ENCODE measurements around the gene JMY.

Gene JMY, protein sequence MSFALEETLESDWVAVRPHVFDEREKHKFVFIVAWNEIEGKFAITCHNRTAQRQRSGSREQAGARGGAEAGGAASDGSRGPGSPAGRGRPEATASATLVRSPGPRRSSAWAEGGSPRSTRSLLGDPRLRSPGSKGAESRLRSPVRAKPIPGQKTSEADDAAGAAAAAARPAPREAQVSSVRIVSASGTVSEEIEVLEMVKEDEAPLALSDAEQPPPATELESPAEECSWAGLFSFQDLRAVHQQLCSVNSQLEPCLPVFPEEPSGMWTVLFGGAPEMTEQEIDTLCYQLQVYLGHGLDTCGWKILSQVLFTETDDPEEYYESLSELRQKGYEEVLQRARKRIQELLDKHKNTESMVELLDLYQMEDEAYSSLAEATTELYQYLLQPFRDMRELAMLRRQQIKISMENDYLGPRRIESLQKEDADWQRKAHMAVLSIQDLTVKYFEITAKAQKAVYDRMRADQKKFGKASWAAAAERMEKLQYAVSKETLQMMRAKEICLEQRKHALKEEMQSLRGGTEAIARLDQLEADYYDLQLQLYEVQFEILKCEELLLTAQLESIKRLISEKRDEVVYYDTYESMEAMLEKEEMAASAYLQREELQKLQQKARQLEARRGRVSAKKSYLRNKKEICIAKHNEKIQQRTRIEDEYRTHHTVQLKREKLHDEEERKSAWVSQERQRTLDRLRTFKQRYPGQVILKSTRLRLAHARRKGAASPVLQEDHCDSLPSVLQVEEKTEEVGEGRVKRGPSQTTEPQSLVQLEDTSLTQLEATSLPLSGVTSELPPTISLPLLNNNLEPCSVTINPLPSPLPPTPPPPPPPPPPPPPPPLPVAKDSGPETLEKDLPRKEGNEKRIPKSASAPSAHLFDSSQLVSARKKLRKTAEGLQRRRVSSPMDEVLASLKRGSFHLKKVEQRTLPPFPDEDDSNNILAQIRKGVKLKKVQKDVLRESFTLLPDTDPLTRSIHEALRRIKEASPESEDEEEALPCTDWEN

GRCh38 chr5:79235634-79236361, at the start of gene JMY:
TSS of gene JMY (plus strand) at chr5:79236131. CDS start at chr5:79236651, 520 bp downstream.
- no peaks in the 10 kb centered on the region for H3K36me3 Mint-ChIP-seq (ENCODE audit: low read depth)
- no peaks in the 10 kb centered on the region for H3K9me3 Mint-ChIP-seq
- peak; percentile 79 for DNase-seq
- peaks cover 29% of the 10 kb centered on the region for H3K4me1 Mint-ChIP-seq
- TF ChIP-seq, protein P1, sequence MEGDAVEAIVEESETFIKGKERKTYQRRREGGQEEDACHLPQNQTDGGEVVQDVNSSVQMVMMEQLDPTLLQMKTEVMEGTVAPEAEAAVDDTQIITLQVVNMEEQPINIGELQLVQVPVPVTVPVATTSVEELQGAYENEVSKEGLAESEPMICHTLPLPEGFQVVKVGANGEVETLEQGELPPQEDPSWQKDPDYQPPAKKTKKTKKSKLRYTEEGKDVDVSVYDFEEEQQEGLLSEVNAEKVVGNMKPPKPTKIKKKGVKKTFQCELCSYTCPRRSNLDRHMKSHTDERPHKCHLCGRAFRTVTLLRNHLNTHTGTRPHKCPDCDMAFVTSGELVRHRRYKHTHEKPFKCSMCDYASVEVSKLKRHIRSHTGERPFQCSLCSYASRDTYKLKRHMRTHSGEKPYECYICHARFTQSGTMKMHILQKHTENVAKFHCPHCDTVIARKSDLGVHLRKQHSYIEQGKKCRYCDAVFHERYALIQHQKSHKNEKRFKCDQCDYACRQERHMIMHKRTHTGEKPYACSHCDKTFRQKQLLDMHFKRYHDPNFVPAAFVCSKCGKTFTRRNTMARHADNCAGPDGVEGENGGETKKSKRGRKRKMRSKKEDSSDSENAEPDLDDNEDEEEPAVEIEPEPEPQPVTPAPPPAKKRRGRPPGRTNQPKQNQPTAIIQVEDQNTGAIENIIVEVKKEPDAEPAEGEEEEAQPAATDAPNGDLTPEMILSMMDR (IDR thresholded peaks at IDR 0.05), result no peak
- peak within 1 kb of the TSS; percentile 85 for H3K4me3 Mint-ChIP-seq
- H3K27ac Mint-ChIP-seq, result no peak within 1 kb of the TSS
- peaks cover 53% of the 10 kb centered on the region for H3K27me3 Mint-ChIP-seq (ENCODE audit: low read depth, poor library complexity)

DNA sequence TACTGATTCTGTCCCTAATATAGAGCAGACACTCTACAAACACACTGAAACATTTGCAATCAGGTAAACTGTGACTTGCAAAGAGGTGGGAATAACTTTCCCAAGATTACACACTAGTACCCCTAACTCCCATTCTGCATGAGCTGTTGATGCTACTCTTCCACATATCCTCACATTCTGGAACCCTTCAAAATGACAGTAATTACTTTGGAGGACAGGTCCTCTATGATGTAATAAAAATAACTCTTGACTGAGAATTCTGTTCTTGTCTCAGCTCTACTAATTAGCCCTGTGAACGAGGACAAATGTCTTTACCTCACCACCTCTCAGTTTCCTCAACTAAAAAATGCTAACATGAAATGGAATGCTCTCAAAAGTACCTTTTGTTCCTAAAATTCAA, 49.5 kb upstream of the JMY start:
- no peaks in the 10 kb centered on the region for H3K9me3 Mint-ChIP-seq
- DNase-seq, result no peak
- TF ChIP-seq, protein P1 (IDR thresholded peaks at IDR 0.05), result no peak
- peaks cover 7% of the 10 kb centered on the region for H3K4me1 Mint-ChIP-seq
- no peaks in the 10 kb centered on the region for H3K36me3 Mint-ChIP-seq (ENCODE audit: low read depth)
- H3K4me3 Mint-ChIP-seq, result no peak overlapping the region
- no peaks in the 10 kb centered on the region for H3K27me3 Mint-ChIP-seq (ENCODE audit: low read depth, poor library complexity)
- H3K27ac Mint-ChIP-seq, result no peak overlapping the region

DNA sequence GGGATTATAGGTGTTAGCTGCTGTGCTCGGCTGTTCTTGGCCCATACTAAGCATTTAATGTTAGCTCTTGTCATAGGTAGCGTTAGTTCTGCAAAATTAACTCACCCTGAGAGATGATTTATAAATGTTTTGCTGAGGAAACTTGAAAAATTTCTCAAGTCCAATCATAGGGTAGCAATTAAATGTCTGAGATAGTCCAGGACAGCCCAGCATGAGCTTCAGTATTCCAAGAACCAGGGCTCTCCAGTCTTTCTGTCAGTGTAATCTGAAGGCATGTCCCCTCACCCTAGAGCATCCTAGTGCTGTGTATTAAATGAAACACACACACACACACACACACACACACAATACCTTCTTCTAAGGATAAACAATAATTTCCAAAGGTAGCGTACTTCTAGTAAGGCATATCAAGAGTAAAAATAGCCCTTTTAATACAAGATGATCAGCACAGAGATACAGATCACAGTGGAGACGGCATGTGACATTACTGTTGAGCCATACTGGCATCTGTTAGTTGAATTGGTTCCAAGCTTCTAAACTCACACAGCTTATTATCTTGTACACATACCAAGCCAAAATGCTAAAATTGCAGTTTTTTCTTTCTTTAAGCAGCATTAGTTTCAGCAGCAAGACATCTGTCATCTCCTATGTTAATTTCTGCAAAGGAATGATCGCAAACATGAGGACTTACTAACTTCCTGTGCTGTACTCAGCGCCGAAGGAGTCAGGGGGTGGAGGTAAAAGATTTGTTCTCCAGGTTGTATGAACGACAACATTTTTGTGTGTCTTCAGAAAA, 46.3 kb upstream of the JMY start:
- H3K27ac Mint-ChIP-seq, result no peak overlapping the region
- no peak overlapping the region for H3K4me3 Mint-ChIP-seq
- no peak for DNase-seq
- no peaks in the 10 kb centered on the region for H3K4me1 Mint-ChIP-seq
- H3K27me3 Mint-ChIP-seq (ENCODE audit: low read depth, poor library complexity), result peaks cover 3% of the 10 kb centered on the region
- TF ChIP-seq, protein P1 (IDR thresholded peaks at IDR 0.05), result no peak
- H3K9me3 Mint-ChIP-seq, result no peaks in the 10 kb centered on the region
- no peaks in the 10 kb centered on the region for H3K36me3 Mint-ChIP-seq (ENCODE audit: low read depth)

GRCh38 chr5:79190235-79190529, 45.7 kb upstream of the JMY start:
- Mint-ChIP-seq H3K36me3 (ENCODE audit: low read depth) (no peaks in the 10 kb centered on the region), H3K9me3 (no peaks in the 10 kb centered on the region), H3K4me1 (no peaks in the 10 kb centered on the region), H3K27ac (no peak overlapping the region), H3K27me3 (ENCODE audit: low read depth, poor library complexity) (peaks cover 3% of the 10 kb centered on the region), H3K4me3 (no peak overlapping the region)
- TF ChIP-seq, protein P1 (IDR thresholded peaks at IDR 0.05), result no peak
- DNase-seq, result no peak

DNA sequence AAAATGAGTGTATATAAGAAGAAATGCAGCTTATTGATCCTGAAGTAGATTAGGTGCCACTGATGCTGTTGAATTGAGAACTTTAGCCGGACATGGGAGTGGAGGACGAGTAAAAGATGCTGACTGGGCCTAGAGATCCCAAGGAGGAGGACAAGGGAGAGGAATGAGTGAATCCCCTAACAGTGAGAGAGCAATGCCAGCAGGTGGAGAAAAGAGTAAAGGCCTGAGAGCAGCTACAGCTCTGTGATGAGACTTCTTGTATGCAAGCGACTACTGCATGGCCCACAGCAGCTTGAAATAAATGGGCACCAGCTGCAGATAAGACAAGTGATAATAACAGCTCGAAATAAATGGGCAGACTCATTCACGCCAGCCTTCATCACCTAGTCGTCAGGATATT, 44.5 kb upstream of the JMY start:
- H3K9me3 Mint-ChIP-seq, result no peaks in the 10 kb centered on the region
- H3K27me3 Mint-ChIP-seq (ENCODE audit: low read depth, poor library complexity), result peaks cover 3% of the 10 kb centered on the region
- no peak for DNase-seq
- H3K36me3 Mint-ChIP-seq (ENCODE audit: low read depth), result no peaks in the 10 kb centered on the region
- no peaks in the 10 kb centered on the region for H3K4me1 Mint-ChIP-seq
- TF ChIP-seq, protein P1 (IDR thresholded peaks at IDR 0.05), result no peak
- no peak overlapping the region for H3K27ac Mint-ChIP-seq
- no peak overlapping the region for H3K4me3 Mint-ChIP-seq

Data from nephron progenitor cell (in vitro differentiated cells).